ENCODE measurements around the gene TRIM14.

DNA sequence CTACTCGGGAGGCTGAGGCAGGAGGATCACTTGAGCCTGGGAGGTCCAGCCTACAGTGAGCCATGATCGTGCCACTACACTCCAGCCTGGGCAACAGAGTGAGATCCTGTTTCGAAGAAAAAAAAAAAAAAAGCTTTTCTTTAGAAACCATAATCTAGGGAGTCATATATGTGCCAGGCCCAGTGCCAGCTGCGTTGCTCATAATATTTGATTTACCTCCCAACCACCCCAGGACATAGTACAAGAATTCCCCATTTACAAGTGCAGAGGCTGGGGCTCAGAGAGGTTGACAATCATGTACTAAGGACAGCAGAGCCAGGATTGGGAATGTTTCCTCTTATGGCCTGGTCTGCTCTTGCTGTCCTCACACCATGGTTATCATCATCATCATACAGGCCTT is 25.1 kb upstream of the TRIM14 start:
- TF ChIP-seq, protein P1, sequence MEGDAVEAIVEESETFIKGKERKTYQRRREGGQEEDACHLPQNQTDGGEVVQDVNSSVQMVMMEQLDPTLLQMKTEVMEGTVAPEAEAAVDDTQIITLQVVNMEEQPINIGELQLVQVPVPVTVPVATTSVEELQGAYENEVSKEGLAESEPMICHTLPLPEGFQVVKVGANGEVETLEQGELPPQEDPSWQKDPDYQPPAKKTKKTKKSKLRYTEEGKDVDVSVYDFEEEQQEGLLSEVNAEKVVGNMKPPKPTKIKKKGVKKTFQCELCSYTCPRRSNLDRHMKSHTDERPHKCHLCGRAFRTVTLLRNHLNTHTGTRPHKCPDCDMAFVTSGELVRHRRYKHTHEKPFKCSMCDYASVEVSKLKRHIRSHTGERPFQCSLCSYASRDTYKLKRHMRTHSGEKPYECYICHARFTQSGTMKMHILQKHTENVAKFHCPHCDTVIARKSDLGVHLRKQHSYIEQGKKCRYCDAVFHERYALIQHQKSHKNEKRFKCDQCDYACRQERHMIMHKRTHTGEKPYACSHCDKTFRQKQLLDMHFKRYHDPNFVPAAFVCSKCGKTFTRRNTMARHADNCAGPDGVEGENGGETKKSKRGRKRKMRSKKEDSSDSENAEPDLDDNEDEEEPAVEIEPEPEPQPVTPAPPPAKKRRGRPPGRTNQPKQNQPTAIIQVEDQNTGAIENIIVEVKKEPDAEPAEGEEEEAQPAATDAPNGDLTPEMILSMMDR (IDR thresholded peaks at IDR 0.05): no peak
- no peak for TF ChIP-seq POLR2A (IDR thresholded peaks at IDR 0.05)

All from vagina (tissue), 2 donors.